ENCODE measurements around the gene SULT4A1. TPM values are rescaled to one million over a fixed set of nuclear protein-coding genes. Genes with fewer than 3 reads are reported as not detected.

SULT4A1 gene
- total RNA-seq, result 0.68 to 3.3 TPM (median 2.9 TPM) in 3 replicates
- long read RNA-seq, partial matches to known transcripts, result 1 of 3 reads
- long read RNA-seq, other reads (novel, unspliced or antisense), result 0 of 3 reads

GRCh38 chr22:43862074-43862881 lies at the start of gene SULT4A1:
TSS of gene SULT4A1 (minus strand) at chr22:43862513. CDS start at chr22:43862382, 131 bp downstream.
- H3K27ac Mint-ChIP-seq (ENCODE audit: unreplicated experiment), result peak within 1 kb of the TSS; percentile 4
- DNase-seq (ENCODE audit: low spot score), result peak; percentile 76
- no peaks in the 10 kb centered on the region for H3K36me3 Mint-ChIP-seq (ENCODE audit: low read depth)
- peak within 1 kb of the TSS; percentile 68 for H3K4me3 Mint-ChIP-seq (ENCODE audit: unreplicated experiment)
- peaks cover 3% of the 10 kb centered on the region for H3K9me3 Mint-ChIP-seq (ENCODE audit: low read depth)
- H3K4me1 Mint-ChIP-seq (ENCODE audit: low read depth), result peaks cover 10% of the 10 kb centered on the region
- peaks cover 36% of the 10 kb centered on the region for H3K27me3 Mint-ChIP-seq (ENCODE audit: low read depth)
- TF ChIP-seq CTCF (IDR thresholded peaks at IDR 0.05), result no peak

GRCh38 chr22:43911351-43911750 lies 49.0 kb upstream of the SULT4A1 start:
- no peak for TF ChIP-seq CTCF (IDR thresholded peaks at IDR 0.05)
- Mint-ChIP-seq H3K4me1 (ENCODE audit: low read depth) (peaks cover 5% of the 10 kb centered on the region), H3K4me3 (ENCODE audit: unreplicated experiment) (no peak overlapping the region), H3K36me3 (ENCODE audit: low read depth) (peaks cover 3% of the 10 kb centered on the region), H3K27me3 (ENCODE audit: low read depth) (peaks cover 38% of the 10 kb centered on the region), H3K27ac (ENCODE audit: unreplicated experiment) (no peak overlapping the region), H3K9me3 (ENCODE audit: low read depth) (peaks cover 5% of the 10 kb centered on the region)
- no peak for DNase-seq (ENCODE audit: low spot score)

- Mint-ChIP-seq H3K36me3 (ENCODE audit: low read depth) (peaks cover 3% of the 10 kb centered on the region), H3K4me1 (ENCODE audit: low read depth) (no peaks in the 10 kb centered on the region), H3K4me3 (ENCODE audit: unreplicated experiment) (no peak overlapping the region), H3K27me3 (ENCODE audit: low read depth) (peaks cover 38% of the 10 kb centered on the region), H3K27ac (ENCODE audit: unreplicated experiment) (no peak overlapping the region), H3K9me3 (ENCODE audit: low read depth) (peaks cover 5% of the 10 kb centered on the region)
- no peak for TF ChIP-seq CTCF (IDR thresholded peaks at IDR 0.05)
- DNase-seq (ENCODE audit: low spot score), result no peak
Measured at GRCh38 chr22:43910178-43910695, 47.9 kb upstream of the SULT4A1 start.

GRCh38 chr22:43909708-43910107 lies 47.4 kb upstream of the SULT4A1 start:
- no peak for TF ChIP-seq CTCF (IDR thresholded peaks at IDR 0.05)
- Mint-ChIP-seq H3K36me3 (ENCODE audit: low read depth) (peaks cover 3% of the 10 kb centered on the region), H3K27me3 (ENCODE audit: low read depth) (peaks cover 38% of the 10 kb centered on the region), H3K4me3 (ENCODE audit: unreplicated experiment) (no peak overlapping the region), H3K4me1 (ENCODE audit: low read depth) (no peaks in the 10 kb centered on the region), H3K9me3 (ENCODE audit: low read depth) (peaks cover 5% of the 10 kb centered on the region), H3K27ac (ENCODE audit: unreplicated experiment) (no peak overlapping the region)
- no peak for DNase-seq (ENCODE audit: low spot score)

- Mint-ChIP-seq H3K27me3 (ENCODE audit: low read depth) (peaks cover 17% of the 10 kb centered on the region), H3K4me1 (ENCODE audit: low read depth) (peaks cover 18% of the 10 kb centered on the region), H3K36me3 (ENCODE audit: low read depth) (no peaks in the 10 kb centered on the region), H3K9me3 (ENCODE audit: low read depth) (no peaks in the 10 kb centered on the region), H3K4me3 (ENCODE audit: unreplicated experiment) (no peak overlapping the region), H3K27ac (ENCODE audit: unreplicated experiment) (no peak overlapping the region)
- TF ChIP-seq CTCF (IDR thresholded peaks at IDR 0.05), result no peak
- DNase-seq (ENCODE audit: low spot score), result no peak
Measured at GRCh38 chr22:43905681-43906080, 43.4 kb upstream of the SULT4A1 start.
